GM19239 (cell line): Measurements from ENCODE around the gene ITGA1.
A peak's percentile ranks its signal among the peaks of the same experiment; 100 is the strongest.

ENCODE experiments used
- DNase-seq: peaks from one replicate; pipeline ENCODE4 v3.0.0; 2011; ENCODE audit warnings: low spot score; ENCODE audit not compliant: insufficient read length
- FAIRE-seq: peaks from 2 replicates; lab custom pipeline; 2011; peaks lifted over from hg19 to GRCh38; lab: Jason Lieb, UNC

ITGA1 gene

GRCh38 chr5:52771343-52772039 lies 16.2 kb upstream of the ITGA1 start:
- DNase-seq (peak; percentile 12), FAIRE-seq (peak; percentile 88)

GRCh38 chr5:52772668-52773067 lies 15.0 kb upstream of the ITGA1 start:
- no peak for DNase-seq
- no peak for FAIRE-seq

GRCh38 chr5:52773342-52773741 lies 14.4 kb upstream of the ITGA1 start:
- FAIRE-seq (no peak), DNase-seq (no peak)

GRCh38 chr5:52774005-52774410 lies 13.7 kb upstream of the ITGA1 start:
- FAIRE-seq = no peak

GRCh38 chr5:52776116-52776515 lies 11.6 kb upstream of the ITGA1 start:
- DNase-seq (no peak), FAIRE-seq (no peak)

More at GRCh38 chr5:52774005-52774410, 13.7 kb upstream of the ITGA1 start:
- DNase-seq = no peak

GRCh38 chr5:52777186-52777585 lies 10.5 kb upstream of the ITGA1 start:
- no peak for FAIRE-seq
- DNase-seq = no peak

GRCh38 chr5:52778781-52779180 lies 8.9 kb upstream of the ITGA1 start:
- no peak for DNase-seq
- no peak for FAIRE-seq

GRCh38 chr5:52779213-52779612 lies 8.5 kb upstream of the ITGA1 start:
- DNase-seq = no peak
- FAIRE-seq = no peak

GRCh38 chr5:52783226-52783959 lies 4.3 kb upstream of the ITGA1 start:
- no peak for FAIRE-seq
- no peak for DNase-seq

GRCh38 chr5:52784737-52785136 lies 3.0 kb upstream of the ITGA1 start:
- DNase-seq = no peak

GRCh38 chr5:52786391-52786790 lies 1.3 kb upstream of the ITGA1 start:
- no peak for FAIRE-seq
- no peak for DNase-seq

More at GRCh38 chr5:52784737-52785136, 3.0 kb upstream of the ITGA1 start:
- FAIRE-seq = no peak

GRCh38 chr5:52786949-52787599 lies 642 bp upstream of the ITGA1 start:
- no peak for DNase-seq
- FAIRE-seq = no peak

- no peak for FAIRE-seq
- no peak for DNase-seq
Measured at GRCh38 chr5:52788505-52788821, 747 bp downstream of the ITGA1 start.

- no peak for DNase-seq
- FAIRE-seq = no peak
Measured at GRCh38 chr5:52789378-52789777, 1.7 kb downstream of the ITGA1 start.

- DNase-seq (no peak), FAIRE-seq (no peak)
Measured at GRCh38 chr5:52789851-52790250, 2.1 kb downstream of the ITGA1 start.

- DNase-seq (no peak), FAIRE-seq (no peak)
Measured at GRCh38 chr5:52791366-52791765, 3.6 kb downstream of the ITGA1 start.

GRCh38 chr5:52794519-52794918 lies 6.8 kb downstream of the ITGA1 start:
- DNase-seq (no peak), FAIRE-seq (no peak)

- FAIRE-seq = no peak
Measured at GRCh38 chr5:52796031-52796430, 8.3 kb downstream of the ITGA1 start.

GRCh38 chr5:52796516-52797103 lies 8.9 kb downstream of the ITGA1 start:
- FAIRE-seq (peak; percentile 11), DNase-seq (no peak)

More at GRCh38 chr5:52796031-52796430, 8.3 kb downstream of the ITGA1 start:
- DNase-seq = no peak

GRCh38 chr5:52798938-52799337 lies 11.2 kb downstream of the ITGA1 start:
- DNase-seq (no peak), FAIRE-seq (peak; percentile 78)
